ENCODE data around the gene PTN. TPM values are rescaled to one million over a fixed set of nuclear protein-coding genes. Genes with fewer than 3 reads are reported as not detected.

The PTN gene
- total and polyA plus RNA-seq, 2 donors = 36.1 to 91.1 TPM

DNA sequence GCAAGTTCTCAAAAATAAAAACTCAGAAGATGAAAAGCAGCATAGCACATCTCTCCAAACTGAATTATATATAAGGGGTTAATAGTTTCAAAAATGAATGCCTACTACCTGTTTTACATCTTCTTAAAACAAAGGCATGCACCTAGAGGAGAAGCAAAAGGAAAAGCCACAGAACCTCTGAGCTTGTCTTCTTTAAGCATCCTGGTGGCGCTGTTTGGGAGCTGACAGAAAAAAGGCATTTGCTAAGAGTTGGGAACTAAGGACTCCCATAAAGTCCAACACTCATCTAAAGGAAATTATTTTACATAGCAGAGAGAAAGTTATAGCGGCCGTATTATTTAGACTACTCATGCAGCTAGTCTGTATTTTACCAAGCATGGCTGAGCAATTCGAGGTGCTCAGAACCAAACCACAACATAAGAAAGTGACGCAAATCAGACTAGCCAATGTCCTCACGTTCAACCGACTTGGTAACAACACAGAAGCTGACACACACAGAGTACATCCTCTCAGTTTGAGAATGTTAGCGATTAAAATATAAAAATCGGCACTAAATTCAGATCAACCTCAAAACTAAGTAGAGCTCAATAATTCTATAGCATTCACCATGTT is 38.8 kb downstream of the PTN start:
- Histone ChIP-seq H3K4me3 (ENCODE audit: low read depth, low read length) (no peak overlapping the region), H3K36me3 (ENCODE audit: insufficient read depth) (no peaks in the 10 kb centered on the region)
- 46% methylated on average over 9 of the region's 9 CpGs for WGBS

GRCh38 chr7:137304165-137304564 is 39.4 kb downstream of the PTN start:
- H3K27ac ChIP-seq (ENCODE audit: low read depth) = no peak overlapping the region

More for the DNA sequence above, 38.8 kb downstream of the PTN start:
- no peak overlapping the region for H3K27ac ChIP-seq (ENCODE audit: low read depth)
- H3K4me1 ChIP-seq (ENCODE audit: insufficient read depth) = no peaks in the 10 kb centered on the region
- no peak for DNase-seq (ENCODE audit: extremely low spot score)

GRCh38 chr7:137302081-137302480 is 41.5 kb downstream of the PTN start:
- Histone ChIP-seq H3K27ac (ENCODE audit: low read depth) (no peak overlapping the region), H3K4me3 (ENCODE audit: low read depth, low read length) (no peak overlapping the region), H3K36me3 (ENCODE audit: insufficient read depth) (no peaks in the 10 kb centered on the region), H3K4me1 (ENCODE audit: insufficient read depth) (no peaks in the 10 kb centered on the region)
- 75% methylated on average over 2 of the region's 2 CpGs for WGBS
- no peak for DNase-seq (ENCODE audit: extremely low spot score)

More at GRCh38 chr7:137304165-137304564, 39.4 kb downstream of the PTN start:
- DNase-seq (ENCODE audit: extremely low spot score) = no peak
- H3K4me3 ChIP-seq (ENCODE audit: low read depth, low read length) = no peak overlapping the region
- H3K36me3 ChIP-seq (ENCODE audit: insufficient read depth) = no peaks in the 10 kb centered on the region
- 98% methylated on average over 1 of the region's 1 CpG for WGBS
- H3K4me1 ChIP-seq (ENCODE audit: insufficient read depth) = no peaks in the 10 kb centered on the region

- H3K4me1 ChIP-seq (ENCODE audit: insufficient read depth) = no peaks in the 10 kb centered on the region
- DNase-seq (ENCODE audit: extremely low spot score) = no peak
- no peak overlapping the region for H3K27ac ChIP-seq (ENCODE audit: low read depth)
- WGBS = 70% methylated on average over 1 of the region's 1 CpG
- no peaks in the 10 kb centered on the region for H3K36me3 ChIP-seq (ENCODE audit: insufficient read depth)
- no peak overlapping the region for H3K4me3 ChIP-seq (ENCODE audit: low read depth, low read length)
Measured at GRCh38 chr7:137298464-137298794, 45.1 kb downstream of the PTN start.

DNA sequence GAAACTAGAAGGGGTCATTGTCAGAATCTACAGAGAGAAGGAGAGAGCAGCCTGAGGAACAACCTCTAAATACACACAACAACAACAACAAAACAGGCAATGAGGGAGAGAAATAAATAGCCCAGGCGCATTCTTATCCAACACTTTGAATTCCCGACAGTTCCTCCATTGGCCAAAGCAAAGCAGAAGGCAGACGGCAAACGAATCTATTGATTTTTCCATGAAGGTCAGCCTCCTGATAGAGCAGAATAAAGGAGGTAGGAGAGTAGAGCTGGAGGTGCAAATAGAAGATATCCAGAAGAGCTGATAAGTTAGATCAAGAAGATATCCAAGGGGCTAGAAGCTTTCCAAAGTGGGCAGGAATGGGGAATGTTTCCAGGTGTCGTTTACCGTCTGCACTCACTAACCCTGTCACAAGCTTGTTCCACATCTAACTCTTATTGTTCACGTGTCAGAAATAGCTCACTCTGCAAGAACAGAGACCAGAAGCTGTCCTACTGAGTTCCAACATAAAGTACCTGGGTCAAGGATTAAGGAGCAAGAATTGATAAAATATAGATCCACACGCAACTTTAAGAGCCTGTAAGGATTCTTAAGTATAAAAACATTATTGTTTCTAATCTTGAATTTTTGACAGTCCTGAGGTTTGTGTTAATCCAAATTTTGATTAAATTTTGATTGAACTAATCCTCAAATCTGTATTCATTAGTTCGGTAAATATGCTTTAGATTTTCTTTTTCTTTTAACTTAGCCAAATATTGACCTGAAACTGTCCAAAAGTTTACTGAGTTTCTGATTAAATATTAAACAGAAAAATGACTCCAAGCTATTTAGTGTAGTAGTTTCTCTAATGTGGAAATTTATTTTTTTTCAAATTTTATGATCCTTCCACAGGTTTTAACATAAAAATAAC is 45.7 kb downstream of the PTN start:
- Histone ChIP-seq H3K4me1 (ENCODE audit: insufficient read depth) (no peaks in the 10 kb centered on the region), H3K36me3 (ENCODE audit: insufficient read depth) (no peaks in the 10 kb centered on the region), H3K4me3 (ENCODE audit: low read depth, low read length) (no peak overlapping the region), H3K27ac (ENCODE audit: low read depth) (no peak overlapping the region)
- 76% methylated on average over 9 of the region's 9 CpGs for WGBS
- no peak for DNase-seq (ENCODE audit: extremely low spot score)

DNA sequence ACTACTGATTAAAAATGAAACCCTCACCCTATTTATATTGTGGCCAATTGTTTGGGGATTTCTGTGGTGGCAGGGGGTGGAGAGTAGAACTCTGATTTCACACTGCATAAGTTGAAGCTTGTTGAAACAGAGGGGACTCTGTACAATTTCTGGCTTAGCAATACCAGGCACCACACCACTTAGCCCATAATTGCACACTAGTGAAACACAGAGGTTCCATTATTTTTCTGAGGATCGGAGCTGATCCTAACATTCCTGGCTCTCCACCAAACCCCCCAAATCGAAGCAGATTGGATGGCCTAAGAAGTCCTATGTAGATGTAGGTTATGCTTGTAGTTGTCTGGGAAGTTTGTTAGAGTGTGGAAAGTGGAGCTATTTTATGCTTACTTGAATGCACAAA is 47.0 kb downstream of the PTN start:
- no peaks in the 10 kb centered on the region for H3K4me1 ChIP-seq (ENCODE audit: insufficient read depth)
- H3K4me3 ChIP-seq (ENCODE audit: low read depth, low read length) = no peak overlapping the region
- no peaks in the 10 kb centered on the region for H3K36me3 ChIP-seq (ENCODE audit: insufficient read depth)
- no peak for DNase-seq (ENCODE audit: extremely low spot score)
- no peak overlapping the region for H3K27ac ChIP-seq (ENCODE audit: low read depth)
- WGBS = 70% methylated on average over 2 of the region's 2 CpGs

DNA sequence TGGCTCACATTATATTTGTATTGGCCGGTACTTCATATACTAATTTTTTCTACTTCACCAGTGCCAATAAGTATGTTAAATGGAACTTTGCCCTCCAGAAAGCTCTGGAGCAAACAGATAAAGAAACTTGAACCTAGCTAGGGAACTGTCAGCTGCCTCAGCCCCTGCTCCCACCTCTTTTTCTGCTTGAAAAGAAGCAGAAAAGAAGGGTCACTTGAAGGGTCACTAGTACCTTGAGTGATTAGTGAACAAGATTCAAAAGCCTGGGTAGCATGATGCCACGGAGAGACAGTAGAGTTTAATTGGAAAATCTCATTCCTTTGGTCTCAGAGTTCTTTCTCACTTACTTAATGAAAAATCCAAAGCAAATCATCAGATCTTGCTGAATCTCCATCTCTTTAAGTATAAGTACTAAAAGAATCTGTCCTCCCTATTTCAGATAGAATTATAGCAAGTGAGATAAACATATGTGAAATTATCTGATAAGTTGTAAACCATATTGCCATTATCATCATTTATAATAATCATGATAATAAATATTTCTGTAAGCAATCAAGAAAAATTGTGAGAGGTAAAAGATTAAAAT is 47.7 kb downstream of the PTN start:
- no peak overlapping the region for H3K27ac ChIP-seq (ENCODE audit: low read depth)
- no peak for DNase-seq (ENCODE audit: extremely low spot score)
- WGBS = 70% methylated on average over 2 of the region's 2 CpGs

GRCh38 chr7:137289101-137289500 is 54.4 kb downstream of the PTN start:
- Histone ChIP-seq H3K27ac (ENCODE audit: low read depth) (no peak overlapping the region), H3K4me3 (ENCODE audit: low read depth, low read length) (no peak overlapping the region), H3K36me3 (ENCODE audit: insufficient read depth) (no peaks in the 10 kb centered on the region), H3K4me1 (ENCODE audit: insufficient read depth) (no peaks in the 10 kb centered on the region)
- WGBS = 83% methylated on average over 4 of the region's 4 CpGs
- DNase-seq (ENCODE audit: extremely low spot score) = no peak

More for the DNA sequence above, 47.7 kb downstream of the PTN start:
- Histone ChIP-seq H3K4me3 (ENCODE audit: low read depth, low read length) (no peak overlapping the region), H3K36me3 (ENCODE audit: insufficient read depth) (no peaks in the 10 kb centered on the region), H3K4me1 (ENCODE audit: insufficient read depth) (no peaks in the 10 kb centered on the region)

DNA sequence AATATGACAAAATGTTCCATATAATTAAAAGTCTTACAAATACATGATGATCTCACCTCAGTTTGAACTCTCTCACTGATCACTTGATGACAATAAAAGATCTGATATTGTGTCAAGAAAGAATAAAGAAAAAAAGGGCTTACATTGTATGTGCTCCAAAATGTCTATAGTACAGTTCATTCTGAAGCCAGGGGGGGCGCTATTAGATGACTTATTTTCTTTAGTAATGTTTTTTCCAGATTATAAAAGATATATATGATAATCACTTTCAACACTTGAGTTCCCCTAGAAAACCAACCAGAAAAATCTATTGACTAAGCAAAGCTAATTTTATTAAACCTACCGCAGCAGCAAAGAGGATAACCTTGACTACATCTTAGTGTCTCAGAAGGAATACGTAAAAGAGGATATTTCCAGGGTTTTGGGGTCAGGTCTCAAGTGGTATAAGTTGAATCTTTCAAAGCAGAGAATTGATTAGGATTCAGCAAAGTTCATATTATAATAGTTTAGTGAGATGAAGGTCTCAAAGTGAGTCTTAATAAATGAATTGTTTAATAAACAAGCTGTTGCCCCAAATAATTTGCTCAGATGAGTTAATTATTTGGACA is 55.8 kb downstream of the PTN start:
- WGBS = 81% methylated on average over 3 of the region's 3 CpGs
- no peaks in the 10 kb centered on the region for H3K4me1 ChIP-seq (ENCODE audit: insufficient read depth)

DNA sequence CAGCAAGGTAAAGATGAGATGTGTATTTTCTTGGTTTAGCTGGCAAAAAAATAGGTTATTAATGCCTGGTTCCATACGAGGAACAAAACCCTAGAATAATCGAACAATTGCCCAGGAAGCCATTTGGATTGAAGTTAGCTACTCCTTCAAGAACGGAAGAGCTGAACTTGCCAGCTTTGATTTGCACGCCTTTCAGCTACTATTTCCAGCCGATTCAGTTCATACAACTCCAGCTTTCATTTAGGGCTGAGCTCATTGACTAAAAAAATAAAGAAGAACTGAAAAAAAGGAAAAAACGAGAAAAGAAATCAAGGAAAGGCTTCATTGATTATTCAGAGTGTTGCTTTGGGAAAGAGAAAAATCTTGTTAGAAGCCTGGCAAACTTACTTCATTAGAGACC is 60.4 kb downstream of the PTN start:
- Histone ChIP-seq H3K4me3 (ENCODE audit: low read depth, low read length) (no peak overlapping the region), H3K4me1 (ENCODE audit: insufficient read depth) (no peaks in the 10 kb centered on the region), H3K27ac (ENCODE audit: low read depth) (no peak overlapping the region), H3K36me3 (ENCODE audit: insufficient read depth) (no peaks in the 10 kb centered on the region)
- DNase-seq (ENCODE audit: extremely low spot score) = no peak
- 92% methylated on average over 6 of the region's 6 CpGs for WGBS

More for the DNA sequence above, 55.8 kb downstream of the PTN start:
- no peak for DNase-seq (ENCODE audit: extremely low spot score)
- Histone ChIP-seq H3K36me3 (ENCODE audit: insufficient read depth) (no peaks in the 10 kb centered on the region), H3K27ac (ENCODE audit: low read depth) (no peak overlapping the region), H3K4me3 (ENCODE audit: low read depth, low read length) (no peak overlapping the region)

DNA sequence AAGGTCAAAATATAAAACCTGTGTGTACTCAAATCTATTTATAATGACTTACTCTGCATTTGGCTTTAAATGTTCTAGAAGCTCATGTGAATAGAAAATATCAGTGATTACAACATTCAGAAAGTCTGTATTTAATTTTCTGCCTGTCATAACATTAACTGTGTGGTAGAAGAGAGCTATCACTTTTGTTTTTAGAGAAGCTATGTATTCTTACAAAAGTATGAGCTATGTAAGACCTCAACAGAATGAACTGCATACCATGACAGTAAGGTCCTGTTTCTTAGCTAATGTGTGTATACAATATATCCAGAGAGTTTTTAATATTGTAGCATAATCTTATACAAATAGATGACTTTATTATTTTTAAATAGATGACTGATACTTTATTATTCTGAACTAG is 61.5 kb downstream of the PTN start:
- no peak overlapping the region for H3K27ac ChIP-seq (ENCODE audit: low read depth)
- no peak for DNase-seq (ENCODE audit: extremely low spot score)
- H3K4me3 ChIP-seq (ENCODE audit: low read depth, low read length) = no peak overlapping the region
- H3K36me3 ChIP-seq (ENCODE audit: insufficient read depth) = no peaks in the 10 kb centered on the region
- H3K4me1 ChIP-seq (ENCODE audit: insufficient read depth) = no peaks in the 10 kb centered on the region

- no peaks in the 10 kb centered on the region for H3K36me3 ChIP-seq (ENCODE audit: insufficient read depth)
- H3K27ac ChIP-seq (ENCODE audit: low read depth) = no peak overlapping the region
- H3K4me3 ChIP-seq (ENCODE audit: low read depth, low read length) = no peak overlapping the region
- WGBS = 90% methylated on average over 5 of the region's 5 CpGs
- no peaks in the 10 kb centered on the region for H3K4me1 ChIP-seq (ENCODE audit: insufficient read depth)
- DNase-seq (ENCODE audit: extremely low spot score) = no peak
Measured at GRCh38 chr7:137276189-137276588, 67.3 kb downstream of the PTN start.

- H3K36me3 ChIP-seq (ENCODE audit: insufficient read depth) = no peaks in the 10 kb centered on the region
- H3K4me1 ChIP-seq (ENCODE audit: insufficient read depth) = no peaks in the 10 kb centered on the region
- no peak for DNase-seq (ENCODE audit: extremely low spot score)
- H3K4me3 ChIP-seq (ENCODE audit: low read depth, low read length) = no peak overlapping the region
- WGBS = 88% methylated on average over 5 of the region's 5 CpGs
- H3K27ac ChIP-seq (ENCODE audit: low read depth) = no peak overlapping the region
Measured at GRCh38 chr7:137272249-137272648, 71.3 kb downstream of the PTN start.

DNA sequence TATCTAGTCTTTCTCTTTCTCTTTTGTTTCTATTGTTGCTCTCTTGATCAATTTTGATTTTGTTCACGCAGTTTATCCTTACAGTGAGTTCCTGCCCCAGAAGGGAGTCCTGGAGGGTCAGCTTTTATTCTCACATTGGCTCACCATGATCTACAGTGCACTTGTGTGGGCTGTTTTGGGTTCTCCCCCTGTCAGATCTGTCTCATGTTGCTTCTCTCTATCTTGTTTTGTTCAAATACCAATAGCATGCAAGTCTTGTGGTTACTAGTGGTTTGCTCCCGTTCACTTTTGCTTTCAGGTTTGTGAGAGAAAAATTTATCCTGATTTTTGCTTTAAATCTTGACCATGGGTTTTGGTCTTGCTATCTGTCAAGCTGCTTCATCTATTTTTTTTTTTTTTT is 74.3 kb downstream of the PTN start:
- H3K4me1 ChIP-seq (ENCODE audit: insufficient read depth) = no peaks in the 10 kb centered on the region
- no peak overlapping the region for H3K27ac ChIP-seq (ENCODE audit: low read depth)
- 96% methylated on average over 2 of the region's 2 CpGs for WGBS
- DNase-seq (ENCODE audit: extremely low spot score) = no peak
- H3K4me3 ChIP-seq (ENCODE audit: low read depth, low read length) = no peak overlapping the region
- H3K36me3 ChIP-seq (ENCODE audit: insufficient read depth) = no peaks in the 10 kb centered on the region

Data from urinary bladder (tissue), 4 donors.